Suprapubic skin (tissue), 4 donors: Measurements from ENCODE around the gene GAK. TPM values are rescaled to one million over a fixed set of nuclear protein-coding genes. Genes with fewer than 3 reads are reported as not detected.

ENCODE experiments used
- DNase-seq, 2 donors: peaks; one replicate each; pipeline ENCODE4 v3.0.0-alpha.2; 2019; ENCODE audit warnings: low spot score in 2 of 2
- H3K27ac ChIP-seq: fragments of 200-600 bp; sonication (generic); one replicate; pipeline ENCODE4 v1.5.1; 2019
- H3K27me3 ChIP-seq: fragments of 200-600 bp; sonication (generic); one replicate; pipeline ENCODE4 v1.5.1; 2019
- H3K36me3 ChIP-seq: fragments of 200-600 bp; sonication (generic); one replicate; pipeline ENCODE4 v1.5.1; 2019
- H3K4me1 ChIP-seq: fragments of 200-600 bp; sonication (generic); one replicate; pipeline ENCODE4 v1.5.1; 2019
- H3K4me3 ChIP-seq: fragments of 200-600 bp; sonication (generic); one replicate; pipeline ENCODE4 v1.5.1; 2019; ENCODE audit warnings: mild to moderate bottlenecking
- H3K9me3 ChIP-seq: fragments of 200-600 bp; sonication (generic); one replicate; pipeline ENCODE4 v1.5.1; 2019
- CTCF ChIP-seq, 2 donors: fragments of 200-600 bp in 1 of 2; fragments of 450-650 bp in 1 of 2; sonication (generic) in 1 of 2; IDR thresholded peaks; one replicate each; pipeline ENCODE4 v1.5.1; 2016 to 2019; ENCODE audit warnings: antibody characterized with exemption in 2 of 2, mild to moderate bottlenecking in 1 of 2, moderate library complexity in 1 of 2
- EP300 ChIP-seq: sonication (generic); formaldehyde crosslinking; IDR thresholded peaks from one replicate; pipeline ENCODE4 v1.6.1; 2017; ENCODE audit warnings: antibody characterized with exemption
- POLR2A ChIP-seq, 2 donors: fragments of 450-650 bp; IDR thresholded peaks; one replicate each; pipeline ENCODE4 v1.6.1; 2017; ENCODE audit warnings: antibody characterized with exemption in 2 of 2, mild to moderate bottlenecking in 2 of 2, moderate library complexity in 2 of 2
- POLR2AphosphoS5 ChIP-seq, 3 donors: sonication (generic); formaldehyde crosslinking; IDR thresholded peaks; one replicate each; pipeline ENCODE4 v1.6.1; 2017; ENCODE audit warnings: antibody characterized with exemption in 3 of 3
- WGBS: methylation state at CpG from one replicate; pipeline ENCODE4 v1.1.5; 2018; 5-methylcytosine and 5-hydroxymethylcytosine counted together
- total RNA-seq, 4 donors: library from RNA; depleted of rRNA; stranded (reverse); fragments of >200 nt; gene quantifications; one replicate each; pipeline ENCODE4 v1.1.0, GENCODE V29; 2016

Gene GAK
- total RNA-seq, 4 donors from 2014 or later, result 108 to 166 (median 132) TPM

GRCh38 chr4:972651-973424, 40.7 kb upstream of the GAK start:
- Histone ChIP-seq H3K4me3 (peak overlapping the region; percentile 76), H3K36me3 (no peaks in the 10 kb centered on the region), H3K27ac (no peak overlapping the region), H3K27me3 (no peaks in the 10 kb centered on the region), H3K4me1 (peaks cover 35% of the 10 kb centered on the region), H3K9me3 (no peaks in the 10 kb centered on the region)
- WGBS, result 0% methylated on average over 6 of the region's 65 CpGs
- no peak for TF ChIP-seq POLR2A (IDR thresholded peaks at IDR 0.05)
- no peak for TF ChIP-seq CTCF (IDR thresholded peaks at IDR 0.05)
- no peak for TF ChIP-seq EP300
- no peak for TF ChIP-seq POLR2AphosphoS5 (IDR thresholded peaks at IDR 0.05)
- no peak for DNase-seq

- DNase-seq, result no peak
- Histone ChIP-seq H3K4me3 (peak overlapping the region; percentile 76), H3K27me3 (no peaks in the 10 kb centered on the region), H3K27ac (no peak overlapping the region), H3K9me3 (no peaks in the 10 kb centered on the region), H3K4me1 (peaks cover 35% of the 10 kb centered on the region), H3K36me3 (peaks cover 3% of the 10 kb centered on the region)
- TF ChIP-seq EP300, result no peak
- no peak for TF ChIP-seq POLR2AphosphoS5 (IDR thresholded peaks at IDR 0.05)
- TF ChIP-seq CTCF (IDR thresholded peaks at IDR 0.05), result no peak
- no peak for TF ChIP-seq POLR2A (IDR thresholded peaks at IDR 0.05)
- WGBS, result 34% methylated on average over 6 of the region's 24 CpGs
Observed at GRCh38 chr4:971666-972500, 39.8 kb upstream of the GAK start.

- Histone ChIP-seq H3K9me3 (no peaks in the 10 kb centered on the region), H3K27ac (no peak overlapping the region), H3K36me3 (peaks cover 12% of the 10 kb centered on the region), H3K4me3 (peak overlapping the region; percentile 76), H3K27me3 (no peaks in the 10 kb centered on the region), H3K4me1 (peaks cover 35% of the 10 kb centered on the region)
- no peak for DNase-seq
- TF ChIP-seq POLR2AphosphoS5 (IDR thresholded peaks at IDR 0.05), result no peak
- TF ChIP-seq CTCF (IDR thresholded peaks at IDR 0.05), result no peak
- no peak for TF ChIP-seq POLR2A (IDR thresholded peaks at IDR 0.05)
- TF ChIP-seq EP300, result no peak
- WGBS, result 45% methylated on average over 6 of the region's 17 CpGs
Observed at GRCh38 chr4:970854-971520, 38.9 kb upstream of the GAK start.

DNA sequence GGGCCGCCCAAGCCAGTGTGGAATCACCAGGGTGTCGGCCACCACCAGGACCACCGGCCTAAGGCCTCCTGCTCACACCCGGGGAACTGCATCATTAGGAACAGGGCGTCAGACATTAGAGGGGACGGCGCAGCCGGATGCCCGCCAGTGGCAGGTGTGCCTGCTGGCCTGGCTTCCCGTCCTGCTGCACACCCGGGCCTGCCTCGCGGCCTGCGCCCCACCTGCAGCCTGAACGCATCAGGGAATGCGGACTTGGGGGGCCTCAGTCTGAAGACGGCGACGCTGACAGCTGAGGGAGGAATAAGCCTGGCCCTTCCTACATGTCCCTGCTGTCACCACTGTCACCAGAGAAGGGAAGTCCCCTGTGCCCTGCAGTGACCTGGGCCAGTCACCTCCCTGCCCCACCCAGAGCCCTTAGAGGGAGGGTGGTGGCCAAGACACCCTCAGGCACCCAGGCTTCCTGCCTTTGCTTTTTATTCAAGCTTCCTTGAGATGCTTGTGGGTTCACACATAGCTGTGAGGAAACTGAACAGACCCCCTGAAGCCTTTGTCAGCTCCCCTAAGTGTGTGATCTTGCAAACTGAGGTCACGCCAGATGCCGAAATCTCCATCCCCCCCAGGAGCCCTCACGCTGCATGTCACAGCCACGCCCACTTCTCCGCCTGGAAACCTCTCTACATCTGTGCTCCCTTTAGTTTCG, 38.1 kb upstream of the GAK start:
- Histone ChIP-seq H3K9me3 (no peaks in the 10 kb centered on the region), H3K27ac (no peak overlapping the region), H3K27me3 (no peaks in the 10 kb centered on the region), H3K4me1 (peaks cover 35% of the 10 kb centered on the region), H3K4me3 (no peak overlapping the region), H3K36me3 (peaks cover 20% of the 10 kb centered on the region)
- WGBS, result 78% methylated on average over 14 of the region's 25 CpGs
- TF ChIP-seq CTCF (IDR thresholded peaks at IDR 0.05), result no peak
- no peak for TF ChIP-seq POLR2AphosphoS5 (IDR thresholded peaks at IDR 0.05)
- TF ChIP-seq POLR2A (IDR thresholded peaks at IDR 0.05), result no peak
- TF ChIP-seq EP300, result no peak
- no peak for DNase-seq
